ENCODE data around the gene CNN1.
"Not testable (repeated sequence)": the region's sequence is repeated elsewhere in the genome, so short reads cannot be mapped to it uniquely, and the experiment has no call there.

Gene CNN1

GRCh38 chr19:11534948-11535347 is 3.7 kb upstream of the CNN1 start:
- no peak for DNase-seq (ENCODE audit: low read depth)

- peak; percentile 67 for DNase-seq (ENCODE audit: low read depth)
Observed at GRCh38 chr19:11535792-11536595, 2.7 kb upstream of the CNN1 start.

- DNase-seq (ENCODE audit: low read depth), result no peak
Observed at GRCh38 chr19:11539495-11540365, 1.1 kb downstream of the CNN1 start.

- DNase-seq (ENCODE audit: low read depth), result no peak
Observed at GRCh38 chr19:11540645-11541044, 2.0 kb downstream of the CNN1 start.

- no peak for DNase-seq (ENCODE audit: low read depth)
Observed at GRCh38 chr19:11541238-11541637, 2.6 kb downstream of the CNN1 start.

- no peak for DNase-seq (ENCODE audit: low read depth)
Observed at GRCh38 chr19:11547929-11548700, 9.5 kb downstream of the CNN1 start.

GRCh38 chr19:11549386-11549953 is 10.8 kb downstream of the CNN1 start:
- DNase-seq (ENCODE audit: low read depth), result no peak

- no peak for DNase-seq (ENCODE audit: low read depth)
Observed at GRCh38 chr19:11550265-11550664, 11.6 kb downstream of the CNN1 start.

GRCh38 chr19:11551603-11552235 is 13.1 kb downstream of the CNN1 start:
- no peak for DNase-seq (ENCODE audit: low read depth)

GRCh38 chr19:11552666-11553372 is 14.2 kb downstream of the CNN1 start:
- DNase-seq (ENCODE audit: low read depth), result no peak

GRCh38 chr19:11554160-11554559 is 15.5 kb downstream of the CNN1 start:
- no peak for DNase-seq (ENCODE audit: low read depth)

GRCh38 chr19:11555246-11555645 is 16.6 kb downstream of the CNN1 start:
- DNase-seq (ENCODE audit: low read depth), result no peak

GRCh38 chr19:11556634-11557420 is 18.2 kb downstream of the CNN1 start:
- DNase-seq (ENCODE audit: low read depth), result no peak

GRCh38 chr19:11558881-11559828 is 20.5 kb downstream of the CNN1 start, which contains the start of gene ELOF1:
TSS of gene ELOF1 (minus strand) at chr19:11559230. CDS start at chr19:11554347, 4,883 bp downstream.
- DNase-seq (ENCODE audit: low read depth), result peak; percentile 95

GRCh38 chr19:11560404-11561051 is 21.9 kb downstream of the CNN1 start:
- DNase-seq (ENCODE audit: low read depth), result no peak

GRCh38 chr19:11563532-11563931 is 24.9 kb downstream of the CNN1 start:
- DNase-seq (ENCODE audit: low read depth), result no peak

GRCh38 chr19:11564082-11564807 is 25.6 kb downstream of the CNN1 start:
- not testable (repeated sequence) for DNase-seq (ENCODE audit: low read depth)

GRCh38 chr19:11565649-11565980 is 27.0 kb downstream of the CNN1 start:
- DNase-seq (ENCODE audit: low read depth), result not testable (repeated sequence)
